ENCODE data around the gene GPR137C. TPM values are rescaled to one million over a fixed set of nuclear protein-coding genes. Genes with fewer than 3 reads are reported as not detected.

GPR137C gene
- polyA plus RNA-seq, 1 donor from 2014 or later = 118 TPM

GRCh38 chr14:52618602-52619001 lies 66.0 kb downstream of the GPR137C start:
- Histone ChIP-seq H3K27me3 (ENCODE audit: insufficient read depth, low read depth, low read length) (no peaks in the 10 kb centered on the region), H2AFZ (ENCODE audit: low read depth, low read length) (no peak overlapping the region), H3K9me3 (ENCODE audit: low read length) (no peaks in the 10 kb centered on the region), H3F3A (ENCODE audit: insufficient read depth, low read length, poor library complexity, severe bottlenecking) (no peaks in the 10 kb centered on the region), H4K20me1 (ENCODE audit: insufficient read depth) (no peaks in the 10 kb centered on the region), H3K4me2 (ENCODE audit: low read length) (no peak overlapping the region), H3K36me3 (ENCODE audit: insufficient read depth, low read length) (peaks cover 4% of the 10 kb centered on the region), H3K79me2 (replicated peaks; ENCODE audit: insufficient read depth, low read length) (no peaks in the 10 kb centered on the region), H3K27ac (ENCODE audit: low read length) (no peak overlapping the region), H3K9ac (ENCODE audit: low read length) (no peak overlapping the region), H3K4me3 (ENCODE audit: low read length) (no peak overlapping the region), H3K9me2 (ENCODE audit: insufficient read depth, low read length) (no peaks in the 10 kb centered on the region)
- TF ChIP-seq EP300 (conservative IDR thresholded peaks at IDR 0.05; ENCODE audit: poor library complexity, severe bottlenecking) = no peak
- TF ChIP-seq SMC3 (conservative IDR thresholded peaks at IDR 0.05; ENCODE audit: poor library complexity) = no peak
- no peak for TF ChIP-seq EZH2 (IDR thresholded peaks at IDR 0.05; ENCODE audit: borderline replicate concordance, insufficient read depth, low read length, poor library complexity, severe bottlenecking)
- TF ChIP-seq REST (IDR thresholded peaks at IDR 0.05; ENCODE audit: borderline replicate concordance) = no peak
- TF ChIP-seq TAF1 (IDR thresholded peaks at IDR 0.05; ENCODE audit: low read depth) = no peak
- TF ChIP-seq POLR2AphosphoS5 (IDR thresholded peaks at IDR 0.05) = no peak
- TF ChIP-seq, protein P1, sequence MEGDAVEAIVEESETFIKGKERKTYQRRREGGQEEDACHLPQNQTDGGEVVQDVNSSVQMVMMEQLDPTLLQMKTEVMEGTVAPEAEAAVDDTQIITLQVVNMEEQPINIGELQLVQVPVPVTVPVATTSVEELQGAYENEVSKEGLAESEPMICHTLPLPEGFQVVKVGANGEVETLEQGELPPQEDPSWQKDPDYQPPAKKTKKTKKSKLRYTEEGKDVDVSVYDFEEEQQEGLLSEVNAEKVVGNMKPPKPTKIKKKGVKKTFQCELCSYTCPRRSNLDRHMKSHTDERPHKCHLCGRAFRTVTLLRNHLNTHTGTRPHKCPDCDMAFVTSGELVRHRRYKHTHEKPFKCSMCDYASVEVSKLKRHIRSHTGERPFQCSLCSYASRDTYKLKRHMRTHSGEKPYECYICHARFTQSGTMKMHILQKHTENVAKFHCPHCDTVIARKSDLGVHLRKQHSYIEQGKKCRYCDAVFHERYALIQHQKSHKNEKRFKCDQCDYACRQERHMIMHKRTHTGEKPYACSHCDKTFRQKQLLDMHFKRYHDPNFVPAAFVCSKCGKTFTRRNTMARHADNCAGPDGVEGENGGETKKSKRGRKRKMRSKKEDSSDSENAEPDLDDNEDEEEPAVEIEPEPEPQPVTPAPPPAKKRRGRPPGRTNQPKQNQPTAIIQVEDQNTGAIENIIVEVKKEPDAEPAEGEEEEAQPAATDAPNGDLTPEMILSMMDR (IDR thresholded peaks at IDR 0.05; ENCODE audit: poor library complexity, severe bottlenecking) = no peak
- TF ChIP-seq RAD21 (conservative IDR thresholded peaks at IDR 0.05) = no peak
- no peak for TF ChIP-seq MXI1 (conservative IDR thresholded peaks at IDR 0.05; ENCODE audit: poor library complexity, severe bottlenecking)

DNA sequence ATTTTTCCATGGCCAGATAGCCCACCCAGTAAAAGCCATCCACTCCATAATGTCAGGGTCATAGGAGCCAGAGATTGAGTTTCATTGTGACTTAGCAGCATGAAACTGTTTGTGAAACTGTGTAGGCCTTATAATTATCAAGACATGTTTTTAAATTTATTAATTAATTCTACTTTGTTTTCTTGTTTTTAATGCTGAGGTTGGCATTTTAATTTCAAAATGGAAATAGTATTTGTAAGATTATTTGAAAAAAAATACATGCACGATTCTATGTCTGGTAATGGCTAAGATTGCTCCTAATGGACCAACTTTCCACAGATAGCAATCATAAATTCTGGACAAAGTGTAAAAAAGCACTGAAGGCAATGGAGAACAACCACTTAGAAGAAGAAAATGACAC lies 67.1 kb downstream of the GPR137C start:
- H4K20me1 ChIP-seq (ENCODE audit: insufficient read depth) = no peaks in the 10 kb centered on the region
- no peaks in the 10 kb centered on the region for H3F3A ChIP-seq (ENCODE audit: insufficient read depth, low read length, poor library complexity, severe bottlenecking)
- H3K4me2 ChIP-seq (ENCODE audit: low read length) = no peak overlapping the region
- H3K36me3 ChIP-seq (ENCODE audit: insufficient read depth, low read length) = peaks cover 4% of the 10 kb centered on the region
- no peak overlapping the region for H2AFZ ChIP-seq (ENCODE audit: low read depth, low read length)
- H3K27ac ChIP-seq (ENCODE audit: low read length) = no peak overlapping the region
- no peaks in the 10 kb centered on the region for H3K9me3 ChIP-seq (ENCODE audit: low read length)
- no peaks in the 10 kb centered on the region for H3K9me2 ChIP-seq (ENCODE audit: insufficient read depth, low read length)
- no peak overlapping the region for H3K4me3 ChIP-seq (ENCODE audit: low read length)
- no peak for TF ChIP-seq POLR2AphosphoS5 (IDR thresholded peaks at IDR 0.05)
- TF ChIP-seq EP300 (conservative IDR thresholded peaks at IDR 0.05; ENCODE audit: poor library complexity, severe bottlenecking) = no peak
- no peak for TF ChIP-seq TAF1 (IDR thresholded peaks at IDR 0.05; ENCODE audit: low read depth)
- no peak for TF ChIP-seq REST (IDR thresholded peaks at IDR 0.05; ENCODE audit: borderline replicate concordance)
- TF ChIP-seq MXI1 (conservative IDR thresholded peaks at IDR 0.05; ENCODE audit: poor library complexity, severe bottlenecking) = no peak
- no peak for TF ChIP-seq SMC3 (conservative IDR thresholded peaks at IDR 0.05; ENCODE audit: poor library complexity)
- TF ChIP-seq EZH2 (IDR thresholded peaks at IDR 0.05; ENCODE audit: borderline replicate concordance, insufficient read depth, low read length, poor library complexity, severe bottlenecking) = no peak
- no peak for TF ChIP-seq RAD21 (conservative IDR thresholded peaks at IDR 0.05)
- TF ChIP-seq, protein P1 (IDR thresholded peaks at IDR 0.05; ENCODE audit: poor library complexity, severe bottlenecking) = no peak
- H3K9ac ChIP-seq (ENCODE audit: low read length) = no peak overlapping the region
- no peaks in the 10 kb centered on the region for H3K27me3 ChIP-seq (ENCODE audit: insufficient read depth, low read depth, low read length)
- H3K79me2 ChIP-seq (replicated peaks; ENCODE audit: insufficient read depth, low read length) = no peaks in the 10 kb centered on the region

Data from neural cell (in vitro differentiated cells).